HL-60/S4 treated with retinoic acid at 250 ng/mL for 4 days and 3 days (cell line): ENCODE measurements around the gene HMX3.

ENCODE experiments used
- in situ Hi-C: fragments of 300-500 bp; cut with MboI; formaldehyde crosslinking; loops from 2 replicates; pipeline ENCODE4 v1.7.0; 2022; ENCODE audit warnings: low sequenced_read_pairs

Gene HMX3

GRCh38 chr10:123133541-123134342, 2.0 kb upstream of the HMX3 start:
- in situ Hi-C loops, result loop anchor here (10.0 kb wide), 1 partner anchor 421 kb away; no protein-coding TSS in a partner anchor

- in situ Hi-C loops, result loop anchor here (10.0 kb wide), 1 partner anchor 420 kb away; no protein-coding TSS in a partner anchor
These were observed 1.3 kb upstream of the HMX3 start for GRCh38 chr10:123134343-123134914.

- in situ Hi-C loops, result loop anchor here (10.0 kb wide), 1 partner anchor 420 kb away; no protein-coding TSS in a partner anchor
These were observed 805 bp upstream of the HMX3 start for GRCh38 chr10:123134915-123135414.

- in situ Hi-C loops, result loop anchor here (10.0 kb wide), 1 partner anchor 418 kb away; no protein-coding TSS in a partner anchor
These were observed 543 bp downstream of the HMX3 start for GRCh38 chr10:123136221-123136805.

GRCh38 chr10:123136806-123137642, 1.3 kb downstream of the HMX3 start:
- in situ Hi-C loops, result loop anchor here (10.0 kb wide), 1 partner anchor 418 kb away; no protein-coding TSS in a partner anchor

GRCh38 chr10:123139165-123139520, 3.4 kb downstream of the HMX3 start:
- in situ Hi-C loops, result loop anchor here (10.0 kb wide), 1 partner anchor 416 kb away; no protein-coding TSS in a partner anchor

GRCh38 chr10:123139521-123140163, 3.9 kb downstream of the HMX3 start:
- in situ Hi-C loops, result loop anchor here (10.0 kb wide), 1 partner anchor 415 kb away; no protein-coding TSS in a partner anchor

GRCh38 chr10:123140164-123140982, 4.6 kb downstream of the HMX3 start:
- in situ Hi-C loops, result no loop called here

GRCh38 chr10:123140983-123141390, 5.2 kb downstream of the HMX3 start:
- in situ Hi-C loops, result no loop called here

- in situ Hi-C loops, result no loop called here
These were observed 6.3 kb downstream of the HMX3 start for GRCh38 chr10:123141791-123142700.

GRCh38 chr10:123142701-123143161, 7.0 kb downstream of the HMX3 start:
- in situ Hi-C loops, result no loop called here

GRCh38 chr10:123143162-123143824, 7.5 kb downstream of the HMX3 start:
- in situ Hi-C loops, result no loop called here

- in situ Hi-C loops, result no loop called here
These were observed 8.0 kb downstream of the HMX3 start for GRCh38 chr10:123143825-123144168.

GRCh38 chr10:123144697-123145541, 9.1 kb downstream of the HMX3 start:
- in situ Hi-C loops, result no loop called here

- in situ Hi-C loops, result no loop called here
These were observed 9.8 kb downstream of the HMX3 start for GRCh38 chr10:123145542-123146012.

GRCh38 chr10:123146013-123146893, 10.5 kb downstream of the HMX3 start:
- in situ Hi-C loops, result no loop called here
